GM21360 (cell line): ENCODE measurements around the gene GALNTL6.
"Not testable (repeated sequence)": the region's sequence is repeated elsewhere in the genome, so short reads cannot be mapped to it uniquely, and the experiment has no call there.

Experiments used
- ATAC-seq: cut with Tn5 transposase; IDR thresholded peaks from one replicate; pipeline ENCODE4 v1.9.1; 2021; ENCODE audit warnings: mild to moderate bottlenecking, moderate library complexity; ENCODE audit not compliant: unreplicated experiment

Gene GALNTL6

GRCh38 chr4:172962564-172963353, 1149.6 kb downstream of the GALNTL6 start:
- ATAC-seq: no peak

- ATAC-seq: no peak
These were observed 1150.5 kb downstream of the GALNTL6 start for GRCh38 chr4:172963498-172964294.

GRCh38 chr4:172970189-172970588, 1157.0 kb downstream of the GALNTL6 start:
- ATAC-seq: not testable (repeated sequence)

- no peak for ATAC-seq
These were observed 1161.4 kb downstream of the GALNTL6 start for GRCh38 chr4:172974586-172974985.

- ATAC-seq: no peak
These were observed 1162.5 kb downstream of the GALNTL6 start for GRCh38 chr4:172975651-172976229.

- ATAC-seq: not testable (repeated sequence)
These were observed 1164.4 kb downstream of the GALNTL6 start for GRCh38 chr4:172977491-172978041.

GRCh38 chr4:172978848-172979247, 1165.6 kb downstream of the GALNTL6 start:
- no peak for ATAC-seq

GRCh38 chr4:172979332-172979731, 1166.1 kb downstream of the GALNTL6 start:
- ATAC-seq: no peak

- no peak for ATAC-seq
These were observed 1167.0 kb downstream of the GALNTL6 start for GRCh38 chr4:172980219-172980618.

- ATAC-seq: no peak
These were observed 1169.0 kb downstream of the GALNTL6 start for GRCh38 chr4:172982151-172982590.

GRCh38 chr4:172983014-172983413, 1169.8 kb downstream of the GALNTL6 start:
- ATAC-seq: no peak

GRCh38 chr4:172983631-172984030, 1170.4 kb downstream of the GALNTL6 start:
- no peak for ATAC-seq

GRCh38 chr4:172985552-172985951, 1172.3 kb downstream of the GALNTL6 start:
- no peak for ATAC-seq

GRCh38 chr4:172986114-172986513, 1172.9 kb downstream of the GALNTL6 start:
- ATAC-seq: peak; percentile 85

- no peak for ATAC-seq
These were observed 1177.0 kb downstream of the GALNTL6 start for GRCh38 chr4:172989984-172990820.

- ATAC-seq: no peak
These were observed 1179.6 kb downstream of the GALNTL6 start for GRCh38 chr4:172992648-172993378.

- no peak for ATAC-seq
These were observed 1182.0 kb downstream of the GALNTL6 start for GRCh38 chr4:172995161-172995560.

- no peak for ATAC-seq
These were observed 1182.5 kb downstream of the GALNTL6 start for GRCh38 chr4:172995704-172996103.

GRCh38 chr4:172996571-172997216, 1183.5 kb downstream of the GALNTL6 start:
- no peak for ATAC-seq
